Mucosa of rectum (tissue), 2 donors: ENCODE results near the gene SCARB1.

ENCODE experiments used
- H3K27ac ChIP-seq, 2 donors: one replicate each; pipeline ENCODE4 v1.7.0; 2013; ENCODE audit warnings: inconsistent platforms in 2 of 2, low read depth in 2 of 2, low read length in 2 of 2
- H3K27me3 ChIP-seq, 2 donors: one replicate each; pipeline ENCODE4 v1.7.0; 2013; ENCODE audit warnings: low read length in 2 of 2; ENCODE audit not compliant: control insufficient read depth in 2 of 2, insufficient read depth in 2 of 2
- H3K36me3 ChIP-seq, 2 donors: one replicate each; pipeline ENCODE4 v1.7.0; 2013; ENCODE audit warnings: low read length in 2 of 2; ENCODE audit not compliant: control insufficient read depth in 2 of 2, insufficient read depth in 2 of 2
- H3K4me1 ChIP-seq, 2 donors: one replicate each; pipeline ENCODE4 v1.7.0; 2013; ENCODE audit warnings: low read length in 2 of 2, mild to moderate bottlenecking in 1 of 2; ENCODE audit not compliant: control insufficient read depth in 2 of 2, insufficient read depth in 2 of 2
- H3K4me3 ChIP-seq, 2 donors: one replicate each; pipeline ENCODE4 v1.7.0; 2013; ENCODE audit warnings: low read length in 2 of 2
- H3K9ac ChIP-seq, 2 donors: one replicate each; pipeline ENCODE4 v1.7.0; 2013; ENCODE audit warnings: low read length in 2 of 2, low read depth in 1 of 2, mild to moderate bottlenecking in 1 of 2
- H3K9me3 ChIP-seq, 2 donors: one replicate each; pipeline ENCODE4 v1.7.0; 2013; ENCODE audit warnings: low read length in 2 of 2; ENCODE audit not compliant: control insufficient read depth in 2 of 2
- donor health status: healthy.
- donor health status: Normal muscosa, but diverticular disease.

Gene SCARB1

GRCh38 chr12:124822218-124822617, 41.4 kb downstream of the SCARB1 start:
- H3K27ac ChIP-seq = no peak overlapping the region
- H3K4me3 ChIP-seq = no peak overlapping the region
- H3K9ac ChIP-seq = no peak overlapping the region
- no peaks in the 10 kb centered on the region for H3K36me3 ChIP-seq
- no peaks in the 10 kb centered on the region for H3K9me3 ChIP-seq
- H3K27me3 ChIP-seq = no peaks in the 10 kb centered on the region
- no peaks in the 10 kb centered on the region for H3K4me1 ChIP-seq

- H3K4me1 ChIP-seq = no peaks in the 10 kb centered on the region
- no peak overlapping the region for H3K4me3 ChIP-seq
- H3K36me3 ChIP-seq = no peaks in the 10 kb centered on the region
- H3K27me3 ChIP-seq = no peaks in the 10 kb centered on the region
- no peak overlapping the region for H3K27ac ChIP-seq
- H3K9ac ChIP-seq = no peak overlapping the region
- H3K9me3 ChIP-seq = no peaks in the 10 kb centered on the region
These were observed 42.1 kb downstream of the SCARB1 start for GRCh38 chr12:124821252-124822200.

GRCh38 chr12:124820199-124820598, 43.5 kb downstream of the SCARB1 start:
- H3K36me3 ChIP-seq = no peaks in the 10 kb centered on the region
- no peak overlapping the region for H3K9ac ChIP-seq
- H3K27ac ChIP-seq = no peak overlapping the region
- H3K4me3 ChIP-seq = no peak overlapping the region
- no peaks in the 10 kb centered on the region for H3K4me1 ChIP-seq
- no peaks in the 10 kb centered on the region for H3K9me3 ChIP-seq
- no peaks in the 10 kb centered on the region for H3K27me3 ChIP-seq

- Histone ChIP-seq H3K9me3 (no peaks in the 10 kb centered on the region), H3K27me3 (no peaks in the 10 kb centered on the region), H3K4me3 (no peak overlapping the region), H3K4me1 (no peaks in the 10 kb centered on the region), H3K9ac (no peak overlapping the region), H3K36me3 (no peaks in the 10 kb centered on the region), H3K27ac (no peak overlapping the region)
These were observed 44.1 kb downstream of the SCARB1 start for GRCh38 chr12:124819525-124819924.

- Histone ChIP-seq H3K4me1 (no peaks in the 10 kb centered on the region), H3K36me3 (peaks cover 0 to under 1% of the 10 kb centered on the region in 2 donors), H3K9me3 (no peaks in the 10 kb centered on the region), H3K4me3 (no peak overlapping the region), H3K9ac (no peak overlapping the region), H3K27me3 (no peaks in the 10 kb centered on the region), H3K27ac (no peak overlapping the region)
These were observed 44.6 kb downstream of the SCARB1 start for GRCh38 chr12:124819080-124819479.

GRCh38 chr12:124817076-124818000, 46.3 kb downstream of the SCARB1 start:
- no peak overlapping the region for H3K4me3 ChIP-seq
- H3K36me3 ChIP-seq = peaks cover 0 to 12% of the 10 kb centered on the region in 2 donors
- H3K9ac ChIP-seq = no peak overlapping the region
- H3K27ac ChIP-seq = no peak overlapping the region
- no peaks in the 10 kb centered on the region for H3K4me1 ChIP-seq
- H3K27me3 ChIP-seq = no peaks in the 10 kb centered on the region
- H3K9me3 ChIP-seq = no peaks in the 10 kb centered on the region

- no peaks in the 10 kb centered on the region for H3K9me3 ChIP-seq
- no peaks in the 10 kb centered on the region for H3K4me1 ChIP-seq
- H3K9ac ChIP-seq = no peak overlapping the region
- no peaks in the 10 kb centered on the region for H3K27me3 ChIP-seq
- H3K4me3 ChIP-seq = no peak overlapping the region
- peaks cover 4 to 12% of the 10 kb centered on the region in 2 donors for H3K36me3 ChIP-seq
- H3K27ac ChIP-seq = no peak overlapping the region
These were observed 47.3 kb downstream of the SCARB1 start for GRCh38 chr12:124816295-124816854.

GRCh38 chr12:124814741-124815613, 48.7 kb downstream of the SCARB1 start:
- peaks cover 4 to 12% of the 10 kb centered on the region in 2 donors for H3K36me3 ChIP-seq
- no peaks in the 10 kb centered on the region for H3K27me3 ChIP-seq
- H3K9ac ChIP-seq = no peak overlapping the region
- no peak overlapping the region for H3K27ac ChIP-seq
- no peaks in the 10 kb centered on the region for H3K4me1 ChIP-seq
- H3K9me3 ChIP-seq = no peaks in the 10 kb centered on the region
- no peak overlapping the region for H3K4me3 ChIP-seq

GRCh38 chr12:124813782-124814181, 49.9 kb downstream of the SCARB1 start:
- Histone ChIP-seq H3K27me3 (no peaks in the 10 kb centered on the region), H3K36me3 (peaks cover 4 to 15% of the 10 kb centered on the region in 2 donors), H3K4me1 (no peaks in the 10 kb centered on the region), H3K4me3 (no peak overlapping the region), H3K27ac (no peak overlapping the region), H3K9ac (no peak overlapping the region), H3K9me3 (no peaks in the 10 kb centered on the region)
